Small intestine (tissue), 7 donors: Measurements from ENCODE around the gene GIMAP1. TPM values are rescaled to one million over a fixed set of nuclear protein-coding genes. Genes with fewer than 3 reads are reported as not detected.

Experiments
- DNase-seq, 2 donors: peaks; one replicate each; pipeline versions ENCODE4 v3.0.0 to v3.0.0-alpha.2; 2013
- FAIRE-seq: peaks from 2 replicates; lab custom pipeline; 2012; peaks lifted over from hg19 to GRCh38; lab: Jason Lieb, UNC
- H3K27ac ChIP-seq, 3 donors: one replicate each; pipeline ENCODE4 v1.5.1; 2013; ENCODE audit warnings: low read length in 2 of 3, mild to moderate bottlenecking in 2 of 3, control low read depth in 1 of 3, inconsistent platforms in 1 of 3, low read depth in 1 of 3, moderate library complexity in 1 of 3
- H3K27me3 ChIP-seq, 3 donors: one replicate each; pipeline ENCODE4 v1.6.1; 2013; ENCODE audit warnings: low read length in 3 of 3, inconsistent platforms in 1 of 3; ENCODE audit not compliant: control insufficient read depth in 3 of 3, insufficient read depth in 3 of 3
- H3K36me3 ChIP-seq, 3 donors: one replicate each; pipeline ENCODE4 v1.6.1; 2013; ENCODE audit warnings: low read length in 3 of 3, inconsistent platforms in 1 of 3, low read depth in 1 of 3, mild to moderate bottlenecking in 1 of 3, moderate library complexity in 1 of 3; ENCODE audit not compliant: control insufficient read depth in 3 of 3, insufficient read depth in 2 of 3
- H3K4me1 ChIP-seq, 3 donors: one replicate each; pipeline ENCODE4 v1.6.1; 2013; ENCODE audit warnings: low read length in 2 of 3, inconsistent platforms in 1 of 3, low read depth in 1 of 3, mild to moderate bottlenecking in 1 of 3, moderate library complexity in 1 of 3; ENCODE audit not compliant: control insufficient read depth in 3 of 3, insufficient read depth in 2 of 3
- H3K4me3 ChIP-seq, 3 donors: one replicate each; pipeline ENCODE4 v1.5.1; 2013; ENCODE audit warnings: low read length in 3 of 3, control low read depth in 1 of 3, inconsistent platforms in 1 of 3, low read depth in 1 of 3, mild to moderate bottlenecking in 1 of 3, moderate library complexity in 1 of 3
- H3K9me3 ChIP-seq, 2 donors: one replicate each; pipeline ENCODE4 v1.6.1; 2013; ENCODE audit warnings: low read depth in 1 of 2, low read length in 1 of 2; ENCODE audit not compliant: control insufficient read depth in 2 of 2, insufficient read depth in 1 of 2
- WGBS, 3 donors: extraction: QIAGEN DNeasy Blood & Tissue Kit; methylation state at CpG; one replicate each; pipeline ENCODE4 v1.1.7; 2013; 5-methylcytosine and 5-hydroxymethylcytosine counted together
- polyA plus RNA-seq, 4 donors: library from polyadenylated mRNA; stranded (reverse) in 3 of 4; unstranded in 1 of 4; fragments of 200-250 nt in 3 of 4; fragments of 120-200 nt in 1 of 4; gene quantifications; one replicate each; pipeline versions ENCODE4 v1.2.1 to v1.2.3, GENCODE V29; 2013
- donor health status: healthy with polysubstance abuse.
- donor health status: control.
- donor health status: control.
- donor health status: Bipolar disorder and iron deficiency.
- donor health status: healthy.

The GIMAP1 gene
- polyA plus RNA-seq, 4 donors: 0.89 to 7.5 (median 3.1) TPM

DNA sequence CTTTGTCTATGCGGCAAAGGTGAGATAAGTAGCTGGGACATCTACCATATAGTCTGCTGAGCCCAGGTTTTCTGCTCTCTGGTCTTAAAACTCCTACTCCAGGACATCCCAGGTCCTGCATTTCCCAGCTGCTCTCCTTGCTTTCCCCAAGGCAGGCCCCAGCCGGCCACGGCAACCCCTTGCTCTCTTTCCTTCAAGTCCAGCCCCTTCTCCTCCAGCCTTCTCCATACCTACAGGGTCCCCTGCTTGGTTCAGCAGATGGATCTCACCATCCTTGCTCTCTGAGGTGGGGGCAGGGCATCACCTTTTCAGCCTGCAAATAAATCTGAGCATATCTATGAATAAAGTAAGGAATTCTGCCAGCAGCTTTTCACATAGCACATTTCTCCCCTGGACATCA lies 29.5 kb downstream of the GIMAP1 start:
- 61 to 95% (median 69%) methylated on average over 3 of the region's 3 CpGs for WGBS, 3 donors
- H3K27me3 ChIP-seq: no peaks in the 10 kb centered on the region
- H3K9me3 ChIP-seq: peaks cover 0 to 2% of the 10 kb centered on the region in 2 donors
- no peaks in the 10 kb centered on the region for H3K4me1 ChIP-seq
- no peak overlapping the region for H3K4me3 ChIP-seq
- peaks cover 0 to 4% (median 0%) of the 10 kb centered on the region in 3 donors for H3K36me3 ChIP-seq
- H3K27ac ChIP-seq: no peak overlapping the region
- DNase-seq (no peak), FAIRE-seq (no peak)

DNA sequence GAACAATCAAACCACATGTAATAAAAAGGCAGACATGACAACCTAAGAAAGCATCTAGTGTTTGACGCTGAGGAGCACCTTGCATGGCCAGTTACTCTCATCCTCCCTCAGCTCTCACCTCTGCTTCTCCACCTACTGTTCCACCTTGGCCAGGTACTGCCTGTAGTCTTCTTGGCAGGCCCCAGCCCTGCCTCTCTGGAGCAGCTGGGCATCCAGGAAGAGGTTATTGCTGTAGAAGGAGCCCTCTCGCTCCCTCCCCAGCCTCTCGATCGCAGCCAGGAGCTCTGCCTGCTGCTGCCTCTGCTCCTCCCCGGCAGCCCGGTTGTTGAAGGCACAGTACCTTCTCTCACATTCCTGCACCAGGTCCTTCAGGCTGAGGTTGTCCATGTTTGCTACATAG lies 30.5 kb downstream of the GIMAP1 start:
- WGBS, 3 donors: 77 to 87% (median 85%) methylated on average over 6 of the region's 6 CpGs
- H3K27ac ChIP-seq: peak overlapping the region in 1 of 3 donors; percentile 36

DNA sequence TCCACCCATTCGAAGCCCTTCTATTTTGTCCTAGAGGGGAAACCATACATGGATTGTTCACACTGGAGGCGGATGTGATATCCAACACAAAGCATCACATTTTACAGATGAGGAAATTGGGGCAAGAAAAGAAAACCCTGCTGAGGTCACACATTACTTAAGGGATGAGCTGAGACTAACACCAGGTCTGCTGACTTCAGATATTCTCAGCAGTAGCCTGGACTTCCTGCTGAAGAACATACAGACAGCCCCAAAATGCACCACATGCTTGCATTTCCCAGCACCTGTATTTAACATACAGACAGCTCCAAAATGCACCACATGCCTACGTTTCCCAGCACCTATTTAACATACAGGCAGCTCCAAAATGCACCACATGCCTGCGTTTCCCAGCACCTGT lies 32.0 kb downstream of the GIMAP1 start:
- DNase-seq: no peak
- H3K9me3 ChIP-seq: peaks cover 0 to 2% of the 10 kb centered on the region in 2 donors
- H3K27ac ChIP-seq: no peak overlapping the region
- peaks cover 0 to 3% (median 0%) of the 10 kb centered on the region in 3 donors for H3K27me3 ChIP-seq
- no peaks in the 10 kb centered on the region for H3K4me1 ChIP-seq
- WGBS, 3 donors: 57 to 67% (median 64%) methylated on average over 4 of the region's 4 CpGs
- no peak for FAIRE-seq
- no peak overlapping the region for H3K4me3 ChIP-seq
- H3K36me3 ChIP-seq: peaks cover 0 to 2% (median 0%) of the 10 kb centered on the region in 3 donors

More for the DNA sequence above, 30.5 kb downstream of the GIMAP1 start:
- Histone ChIP-seq H3K4me3 (no peak overlapping the region), H3K36me3 (peaks cover 0 to 4% (median 0%) of the 10 kb centered on the region in 3 donors), H3K27me3 (no peaks in the 10 kb centered on the region), H3K4me1 (no peaks in the 10 kb centered on the region), H3K9me3 (peaks cover 0 to 2% of the 10 kb centered on the region in 2 donors)
- no peak for DNase-seq
- FAIRE-seq: no peak

DNA sequence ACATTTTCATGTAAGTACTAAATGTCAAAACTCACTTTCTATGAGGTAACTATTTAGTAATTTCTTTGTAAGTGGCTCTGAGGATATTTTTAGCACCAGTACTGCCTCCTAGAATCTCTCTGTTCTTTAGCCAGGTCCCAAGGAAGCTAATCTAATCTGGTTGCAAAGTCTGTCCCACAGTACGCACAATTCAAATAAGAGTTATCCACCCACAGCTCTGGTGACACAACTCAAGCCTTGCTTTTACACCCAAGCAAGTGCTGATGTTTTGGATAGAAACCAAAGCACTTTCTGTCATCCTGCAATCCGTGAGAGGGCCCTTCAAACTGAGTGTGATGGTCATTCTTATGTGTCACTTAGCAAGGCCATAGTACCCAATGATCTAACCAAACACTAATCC lies 35.3 kb downstream of the GIMAP1 start:
- Histone ChIP-seq H3K36me3 (no peaks in the 10 kb centered on the region), H3K9me3 (peaks cover 0 to 2% of the 10 kb centered on the region in 2 donors), H3K4me3 (no peak overlapping the region), H3K4me1 (peaks cover 0 to 4% (median 0%) of the 10 kb centered on the region in 3 donors), H3K27ac (no peak overlapping the region), H3K27me3 (peaks cover 0 to 3% (median 0%) of the 10 kb centered on the region in 3 donors)
- FAIRE-seq: no peak
- WGBS, 3 donors: 28 to 43% (median 41%) methylated on average over 2 of the region's 2 CpGs
- no peak for DNase-seq

DNA sequence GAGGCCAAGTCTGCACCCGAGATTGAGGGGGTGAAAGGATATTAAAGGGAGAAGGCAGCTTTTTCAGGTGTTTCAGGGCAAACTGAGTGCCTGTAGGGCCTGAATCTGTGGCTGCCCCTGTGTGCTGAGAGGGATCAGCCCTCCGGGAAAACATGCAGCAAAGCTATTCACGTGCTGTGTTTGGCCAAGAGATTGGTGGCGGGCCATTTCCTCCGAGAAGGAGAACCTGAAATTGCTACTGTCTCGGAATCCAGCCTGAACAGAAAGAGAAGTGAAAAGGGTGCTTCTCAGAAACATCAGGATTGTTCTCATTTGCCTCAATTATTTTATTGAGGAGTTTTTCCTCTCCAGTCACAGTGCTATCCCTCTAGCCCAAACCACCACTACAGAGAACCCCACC lies 36.8 kb downstream of the GIMAP1 start:
- H3K4me1 ChIP-seq: peaks cover 0 to 4% (median 0%) of the 10 kb centered on the region in 3 donors
- no peak overlapping the region for H3K4me3 ChIP-seq
- no peaks in the 10 kb centered on the region for H3K36me3 ChIP-seq
- WGBS, 3 donors: 72 to 85% (median 82%) methylated on average over 6 of the region's 6 CpGs
- H3K27me3 ChIP-seq: peaks cover 0 to 3% (median 0%) of the 10 kb centered on the region in 3 donors
- peak overlapping the region in 1 of 3 donors; percentile 28 for H3K27ac ChIP-seq
- H3K9me3 ChIP-seq: no peaks in the 10 kb centered on the region
- FAIRE-seq (no peak), DNase-seq (no peak)

DNA sequence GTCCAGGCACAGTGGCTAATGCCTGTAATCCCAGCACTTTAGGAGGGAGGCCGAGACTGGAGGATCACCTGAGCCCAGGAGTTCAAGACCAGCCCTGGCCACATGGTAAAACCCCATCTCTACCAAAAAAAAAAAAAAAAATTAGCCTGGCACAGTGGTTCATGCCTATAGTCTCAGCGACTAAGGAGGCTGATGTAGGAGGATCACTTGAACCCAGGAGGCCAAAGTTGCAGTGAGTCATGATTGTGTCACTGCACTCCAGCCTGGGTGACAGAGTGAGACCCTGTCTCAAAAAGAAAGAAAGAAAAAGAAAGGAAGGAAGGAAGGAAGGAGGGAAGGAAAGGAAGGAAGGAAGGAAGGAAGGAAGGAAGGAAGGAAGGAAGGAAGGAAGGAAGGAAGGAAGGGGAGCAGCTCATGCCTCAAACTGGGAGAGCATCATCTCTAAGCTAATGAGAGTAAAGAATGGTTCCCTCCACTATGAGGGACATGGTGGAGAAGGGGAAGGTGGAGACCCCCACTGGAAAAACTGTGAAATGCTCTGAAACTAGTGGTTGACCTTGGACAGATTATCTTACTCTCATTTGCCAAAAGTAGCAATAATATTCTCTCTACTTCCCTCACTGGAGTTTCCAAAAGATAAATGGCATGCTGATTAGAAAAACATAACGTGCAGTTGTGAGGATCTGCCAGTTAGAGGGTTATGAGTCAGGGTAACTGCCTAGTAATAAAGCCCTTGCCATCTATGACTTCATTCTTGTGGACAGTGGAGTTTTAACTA lies 37.6 kb downstream of the GIMAP1 start:
- H3K27ac ChIP-seq: no peak overlapping the region
- H3K27me3 ChIP-seq: peaks cover 0 to 3% (median 0%) of the 10 kb centered on the region in 3 donors
- H3K4me3 ChIP-seq: no peak overlapping the region
- H3K36me3 ChIP-seq: no peaks in the 10 kb centered on the region
- H3K9me3 ChIP-seq: no peaks in the 10 kb centered on the region
- 41 to 44% (median 42%) methylated on average over 3 of the region's 3 CpGs for WGBS, 3 donors
- H3K4me1 ChIP-seq: peaks cover 0 to 4% (median 0%) of the 10 kb centered on the region in 3 donors
- FAIRE-seq: no peak
- no peak for DNase-seq

DNA sequence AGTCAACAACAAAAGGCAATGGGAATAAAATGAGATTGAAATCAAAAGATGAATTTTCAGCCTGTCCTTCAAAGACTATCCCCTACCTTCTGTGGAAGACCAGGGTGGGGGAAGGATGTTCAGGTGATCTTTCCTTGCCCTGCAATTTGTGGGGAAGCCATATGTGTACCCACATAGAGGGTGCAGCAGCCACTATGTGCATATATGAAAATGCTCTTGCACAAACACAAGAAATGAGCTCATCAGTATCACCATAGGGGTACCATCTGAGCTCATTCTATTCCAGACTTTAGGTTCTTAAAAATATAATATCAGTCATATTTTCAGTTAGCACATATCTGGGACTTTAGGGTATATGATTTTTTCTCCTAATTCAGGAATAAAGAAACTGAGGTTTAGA lies 38.5 kb downstream of the GIMAP1 start:
- Histone ChIP-seq H3K27ac (peak overlapping the region in 1 of 3 donors; percentile 73), H3K4me3 (no peak overlapping the region), H3K9me3 (no peaks in the 10 kb centered on the region), H3K36me3 (no peaks in the 10 kb centered on the region), H3K27me3 (peaks cover 0 to 3% (median 0%) of the 10 kb centered on the region in 3 donors), H3K4me1 (peaks cover 0 to 4% (median 0%) of the 10 kb centered on the region in 3 donors)
- DNase-seq (no peak), FAIRE-seq (no peak)

DNA sequence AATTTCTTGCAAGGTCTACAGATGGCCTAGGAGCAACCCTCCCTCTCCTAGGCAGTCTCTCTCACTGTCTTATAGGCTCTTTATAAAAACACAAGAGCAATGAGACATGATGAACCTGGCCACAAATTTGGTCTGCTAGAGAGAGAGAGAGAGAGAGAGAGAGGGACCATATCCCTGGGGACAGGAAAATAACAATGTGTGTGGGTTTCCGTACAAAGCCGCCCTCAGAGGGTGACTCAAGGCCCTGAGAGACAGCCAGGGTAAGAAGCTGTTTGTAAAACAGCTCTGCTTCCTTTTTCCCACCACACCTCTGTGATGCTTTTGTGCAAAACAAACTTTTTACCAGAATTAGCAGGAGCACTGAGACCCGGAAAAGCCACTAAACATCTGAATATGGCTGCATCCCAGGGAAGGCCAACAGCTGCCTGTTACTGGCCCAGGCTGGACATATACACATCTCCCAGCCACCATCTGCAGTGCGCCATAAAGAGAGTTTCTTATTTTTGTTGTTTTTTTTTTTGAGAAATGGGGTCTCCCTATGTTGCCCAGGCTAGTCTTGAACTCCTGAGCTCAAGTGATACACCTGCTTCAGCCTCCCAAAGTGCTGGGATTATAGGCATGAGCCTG lies 39.2 kb downstream of the GIMAP1 start:
- Histone ChIP-seq H3K27ac (peak overlapping the region in 1 of 3 donors; percentile 73), H3K4me3 (no peak overlapping the region), H3K4me1 (peaks cover 0 to 4% (median 0%) of the 10 kb centered on the region in 3 donors), H3K9me3 (no peaks in the 10 kb centered on the region), H3K36me3 (no peaks in the 10 kb centered on the region), H3K27me3 (peaks cover 0 to 3% (median 0%) of the 10 kb centered on the region in 3 donors)
- FAIRE-seq: no peak
- DNase-seq: peak in 1 of 2 donors; percentile 58
- whole genome bisulfite sequencing, 3 donors: 61 to 89% (median 61%) methylated on average over 4 of the region's 4 CpGs
